Stimulated activated CD4-positive, alpha-beta T cell treated with anti-CD3 and anti-CD28 coated beads, Interleukin-2, amount 100 ng/mL, for 4 hours (primary cell): ENCODE measurements around the gene CIB1.

Experiments
- DNase-seq: peaks from one replicate; pipeline ENCODE4 v3.0.0-alpha.2; 2020; ENCODE audit warnings: low read depth

CIB1 gene

DNA sequence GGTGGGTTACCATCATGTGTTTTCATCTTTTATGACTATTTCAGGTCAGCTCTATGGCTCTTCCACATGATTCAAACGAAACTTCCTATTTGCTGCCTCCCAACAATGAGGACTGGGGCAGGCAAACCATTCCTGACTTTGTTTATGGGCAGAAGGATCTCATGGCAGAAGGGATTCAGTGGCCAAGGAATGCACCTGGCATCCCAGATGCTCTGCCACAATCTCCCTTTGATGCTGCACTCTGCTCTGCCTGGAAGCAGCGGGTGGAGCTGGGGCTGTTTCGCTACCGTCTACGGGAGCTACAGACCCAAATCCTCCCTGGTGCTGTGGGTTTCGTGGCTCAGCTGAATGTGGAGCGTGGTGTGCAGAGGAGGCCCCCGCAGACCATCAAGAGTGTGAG is 7.1 kb upstream of the CIB1 start:
- no peak for DNase-seq

DNA sequence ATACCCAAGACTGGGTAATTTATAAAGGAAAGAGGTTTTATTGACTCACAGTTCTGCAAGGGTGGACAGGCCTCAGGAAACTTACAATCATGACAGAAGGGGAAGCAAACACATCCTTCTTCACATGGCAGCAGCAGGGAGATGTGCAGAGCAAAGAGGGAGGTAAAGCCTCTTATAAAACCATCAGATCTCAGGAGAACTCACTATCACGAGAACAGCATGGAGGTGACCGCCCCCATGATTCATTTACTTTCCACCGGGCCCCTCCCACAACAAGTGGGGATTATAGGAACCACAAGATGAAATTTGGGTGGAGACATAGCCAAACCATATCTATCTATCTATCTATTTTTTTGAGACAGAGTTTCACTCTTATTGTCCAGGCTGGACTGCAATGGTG is 5.6 kb upstream of the CIB1 start:
- no peak for DNase-seq

DNA sequence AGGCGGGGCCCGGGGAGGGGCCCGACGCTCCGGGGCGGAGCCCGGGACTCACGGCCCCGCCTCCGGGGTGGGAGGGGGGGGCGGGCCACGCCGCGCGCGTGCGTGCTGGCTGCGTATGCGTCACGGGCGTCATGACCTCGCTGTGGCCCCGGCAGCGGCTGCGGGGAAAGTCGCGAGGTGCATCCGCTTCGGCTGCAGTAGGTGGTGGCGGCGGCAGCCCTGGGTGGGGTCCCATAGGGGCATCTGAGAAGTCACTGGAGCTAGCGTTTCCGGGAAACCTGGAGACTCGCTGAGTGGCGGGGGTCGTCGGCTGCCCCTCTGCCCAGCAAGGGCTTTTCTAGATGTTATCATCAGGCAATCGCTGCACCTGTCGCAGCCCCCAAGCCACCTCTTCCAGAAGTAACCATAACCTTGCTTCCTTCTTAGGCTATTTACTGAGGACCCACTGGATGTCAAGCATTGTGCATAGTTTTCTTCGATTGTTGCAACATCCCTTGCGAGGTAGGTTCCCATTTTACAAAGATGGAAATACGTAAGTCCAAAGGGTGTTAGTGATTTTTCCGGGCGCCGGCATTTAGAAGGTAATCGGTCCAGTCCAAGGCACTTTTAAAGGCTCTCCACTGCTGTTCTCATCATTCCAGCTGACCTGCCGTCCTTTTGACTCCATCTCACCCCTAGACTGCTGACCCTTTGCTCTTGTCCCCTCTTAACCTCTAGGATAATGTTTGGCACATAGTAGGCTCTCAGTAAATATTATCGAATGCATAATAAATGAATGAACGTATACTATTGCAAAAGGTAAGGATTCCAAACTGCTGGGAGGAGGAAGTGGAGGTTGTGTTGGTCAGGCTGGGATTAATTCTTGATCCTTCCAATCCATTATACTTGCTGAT is 601 bp upstream of the CIB1 start, which contains the start of gene GDPGP1:
TSS of gene GDPGP1 (plus strand) at position 114 of the 893 bp plus-strand sequence. CDS start 6,700 bp downstream, outside the sequence.
- no peak for DNase-seq

DNA sequence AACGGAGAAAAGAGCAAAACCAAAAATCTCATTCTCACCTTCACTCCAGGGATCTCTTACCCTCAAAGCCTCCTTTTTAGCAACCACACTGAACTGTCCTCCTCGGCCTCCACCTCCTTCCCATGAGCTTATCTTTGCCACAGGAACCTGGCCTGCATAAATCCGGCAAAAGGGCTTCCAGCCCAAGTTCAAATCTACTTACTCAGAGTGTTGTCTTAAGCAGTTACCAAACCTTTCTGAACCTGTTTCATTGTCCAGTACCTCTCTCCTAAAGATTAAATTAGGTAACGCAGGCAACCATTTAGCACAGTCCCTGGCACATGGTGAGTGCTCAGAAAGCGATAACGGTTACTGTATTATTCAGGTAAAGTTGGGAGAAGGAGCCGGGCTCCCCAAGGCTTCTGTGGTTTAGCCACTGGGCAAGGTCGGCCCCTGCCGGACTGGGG is 777 bp downstream of the CIB1 start:
- no peak for DNase-seq

DNA sequence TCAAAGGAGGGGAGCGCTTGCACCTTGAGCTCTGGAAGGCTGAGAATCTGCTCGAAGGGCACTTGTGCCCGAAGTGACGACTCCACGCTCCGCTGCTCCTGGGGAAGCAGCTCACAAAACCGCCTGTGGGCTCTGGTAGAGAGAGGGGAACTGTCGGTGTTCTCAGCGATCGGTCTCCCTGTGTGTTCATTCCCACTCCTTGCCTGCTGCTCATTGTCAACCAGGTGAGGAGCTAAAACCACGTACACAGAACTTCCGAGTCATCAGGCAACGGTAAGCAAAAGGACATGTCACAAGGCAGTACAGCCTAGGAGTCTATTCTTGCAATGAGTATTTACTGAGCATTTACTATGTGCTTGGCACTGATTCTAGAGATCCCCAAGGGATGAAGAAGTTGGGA is 1.5 kb downstream of the CIB1 start:
- DNase-seq: peak; percentile 13

DNA sequence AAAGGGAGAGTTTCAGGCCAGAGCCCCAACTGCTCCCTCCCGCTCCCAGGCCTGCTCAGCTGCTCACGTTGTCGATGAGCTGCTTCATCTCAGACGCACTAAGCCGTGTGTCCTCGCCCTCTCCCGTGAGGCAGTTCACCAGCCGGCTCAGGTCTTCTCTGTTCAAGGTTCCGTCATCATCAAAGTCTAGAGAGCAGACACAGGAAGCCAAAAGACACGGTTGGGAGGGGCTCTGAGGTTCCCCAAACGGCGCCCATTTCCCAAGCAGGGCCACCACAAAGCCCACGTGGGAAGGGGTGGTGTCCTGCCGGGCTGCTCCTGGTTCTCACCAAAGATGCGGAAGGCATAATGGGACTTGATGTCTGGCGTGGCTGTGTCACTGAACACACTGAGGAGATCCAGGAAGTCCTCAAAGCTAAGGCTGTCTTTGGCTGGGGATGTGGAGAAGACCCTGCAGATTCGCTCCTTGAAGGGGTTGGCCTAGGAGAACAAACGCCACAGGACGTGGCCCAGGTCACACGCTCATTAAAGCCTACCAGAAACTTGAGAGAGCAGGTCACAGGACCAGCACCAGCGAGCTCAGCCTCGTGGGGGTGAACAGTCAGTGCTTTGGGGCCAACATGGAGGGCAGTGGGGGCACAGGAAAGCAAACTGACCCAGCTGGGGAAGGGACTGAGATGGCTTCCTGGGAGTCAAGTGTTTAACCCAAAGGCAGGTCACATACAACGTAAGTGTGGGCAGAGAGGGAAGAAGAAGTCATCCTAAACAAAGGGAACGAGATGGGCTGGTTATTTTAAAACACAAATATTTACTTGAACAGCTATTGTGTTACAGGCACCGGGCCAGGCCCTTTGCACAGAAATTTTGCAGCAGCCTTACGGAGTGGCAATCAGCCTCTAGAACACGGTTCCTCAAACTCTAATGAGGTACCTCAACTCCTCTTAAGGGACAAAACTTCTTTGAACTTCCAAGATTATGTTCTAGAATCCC is 2.4 kb downstream of the CIB1 start:
- peak; percentile 63 for DNase-seq

DNA sequence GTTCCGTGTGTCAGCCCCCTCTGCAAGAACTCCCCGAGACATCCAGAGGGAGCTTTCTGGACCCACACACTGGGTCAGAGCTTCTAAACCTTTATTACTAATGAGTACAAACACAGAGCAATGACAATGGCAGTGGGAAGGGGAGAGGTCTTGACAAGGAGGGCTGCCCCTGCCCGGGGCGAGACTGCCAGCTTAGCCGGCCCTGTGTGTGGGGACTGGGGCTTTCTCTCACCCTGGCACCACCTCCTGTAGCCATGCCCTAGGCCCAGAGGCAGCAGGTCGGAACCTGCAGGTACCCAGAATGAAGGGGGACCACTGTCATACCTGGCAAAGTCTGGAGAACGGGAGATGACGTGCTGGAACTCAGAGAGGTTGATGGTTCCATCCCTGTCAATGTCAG is 3.1 kb downstream of the CIB1 start:
- no peak for DNase-seq

DNA sequence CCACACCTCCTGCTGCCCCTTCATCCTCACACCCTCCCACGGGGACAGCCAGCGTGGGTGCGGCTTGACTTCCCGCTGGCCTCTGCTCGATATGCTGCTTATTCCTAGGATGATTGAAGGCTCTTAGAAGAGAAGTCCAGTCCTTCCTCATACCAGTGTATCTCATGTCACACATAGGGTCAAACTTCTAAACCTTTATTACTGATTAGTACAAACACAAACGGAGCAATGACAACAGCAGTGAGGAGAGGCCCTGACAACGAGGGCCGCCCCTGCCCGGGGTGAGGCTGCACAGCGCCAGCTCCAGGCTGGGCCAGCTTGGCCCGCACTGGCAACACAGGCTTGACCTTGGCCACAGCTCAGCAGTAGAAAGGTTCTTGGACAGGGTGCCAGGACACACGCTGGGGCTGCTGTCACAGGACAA is 3.7 kb downstream of the CIB1 start:
- no peak for DNase-seq

DNA sequence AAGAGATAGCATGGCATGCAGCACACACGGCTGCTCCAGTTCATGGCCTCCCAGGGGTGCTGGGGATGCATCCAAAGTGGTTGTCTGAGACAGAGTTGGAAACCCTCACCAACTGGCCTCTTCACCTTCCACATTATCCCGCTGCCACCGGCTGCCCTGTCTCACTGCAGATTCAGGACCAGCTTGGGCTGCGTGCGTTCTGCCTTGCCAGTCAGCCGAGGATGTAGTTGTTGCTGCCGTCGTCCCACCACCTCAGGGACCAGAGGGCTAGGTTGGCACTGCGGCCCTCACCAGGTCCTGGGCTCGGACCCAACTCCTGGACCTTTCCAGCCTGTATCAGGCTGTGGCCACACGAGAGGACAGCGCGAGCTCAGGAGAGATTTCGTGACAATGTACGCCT is 4.8 kb downstream of the CIB1 start:
- no peak for DNase-seq

DNA sequence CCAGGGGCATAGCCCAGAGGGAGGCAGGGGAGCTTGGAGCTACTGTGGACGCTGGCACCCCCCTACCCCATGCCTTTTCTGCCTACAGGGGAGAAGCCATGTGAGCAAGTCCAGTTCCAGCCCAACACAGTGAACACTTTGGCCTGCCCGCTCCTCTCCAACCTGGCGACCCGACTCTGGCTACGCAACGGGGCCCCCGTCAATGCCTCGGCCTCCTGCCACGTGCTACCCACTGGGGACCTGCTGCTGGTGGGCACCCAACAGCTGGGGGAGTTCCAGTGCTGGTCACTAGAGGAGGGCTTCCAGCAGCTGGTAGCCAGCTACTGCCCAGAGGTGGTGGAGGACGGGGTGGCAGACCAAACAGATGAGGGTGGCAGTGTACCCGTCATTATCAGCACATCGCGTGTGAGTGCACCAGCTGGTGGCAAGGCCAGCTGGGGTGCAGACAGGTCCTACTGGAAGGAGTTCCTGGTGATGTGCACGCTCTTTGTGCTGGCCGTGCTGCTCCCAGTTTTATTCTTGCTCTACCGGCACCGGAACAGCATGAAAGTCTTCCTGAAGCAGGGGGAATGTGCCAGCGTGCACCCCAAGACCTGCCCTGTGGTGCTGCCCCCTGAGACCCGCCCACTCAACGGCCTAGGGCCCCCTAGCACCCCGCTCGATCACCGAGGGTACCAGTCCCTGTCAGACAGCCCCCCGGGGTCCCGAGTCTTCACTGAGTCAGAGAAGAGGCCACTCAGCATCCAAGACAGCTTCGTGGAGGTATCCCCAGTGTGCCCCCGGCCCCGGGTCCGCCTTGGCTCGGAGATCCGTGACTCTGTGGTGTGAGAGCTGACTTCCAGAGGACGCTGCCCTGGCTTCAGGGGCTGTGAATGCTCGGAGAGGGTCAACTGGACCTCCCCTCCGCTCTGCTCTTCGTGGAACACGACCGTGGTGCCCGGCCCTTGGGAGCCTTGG is 5.6 kb downstream of the CIB1 start:
- DNase-seq: no peak

DNA sequence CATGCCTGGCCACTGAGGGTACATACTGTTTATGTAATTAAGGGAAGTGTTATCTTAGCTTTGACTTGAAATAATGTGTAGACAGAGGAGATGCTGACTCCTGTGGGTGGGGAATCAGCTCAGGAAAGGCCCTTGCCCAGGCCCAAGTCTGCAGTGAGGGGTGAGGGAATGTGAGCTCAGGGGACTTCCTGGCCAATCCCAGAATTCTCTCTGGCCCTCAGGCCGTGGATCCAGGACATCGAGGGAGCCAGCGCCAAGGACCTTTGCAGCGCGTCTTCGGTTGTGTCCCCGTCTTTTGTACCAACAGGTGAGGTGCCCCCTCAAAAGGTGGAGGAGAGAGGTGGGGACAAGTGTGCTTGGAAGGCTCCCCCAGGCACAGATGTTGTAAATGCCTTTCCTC is 6.4 kb downstream of the CIB1 start:
- no peak for DNase-seq

DNA sequence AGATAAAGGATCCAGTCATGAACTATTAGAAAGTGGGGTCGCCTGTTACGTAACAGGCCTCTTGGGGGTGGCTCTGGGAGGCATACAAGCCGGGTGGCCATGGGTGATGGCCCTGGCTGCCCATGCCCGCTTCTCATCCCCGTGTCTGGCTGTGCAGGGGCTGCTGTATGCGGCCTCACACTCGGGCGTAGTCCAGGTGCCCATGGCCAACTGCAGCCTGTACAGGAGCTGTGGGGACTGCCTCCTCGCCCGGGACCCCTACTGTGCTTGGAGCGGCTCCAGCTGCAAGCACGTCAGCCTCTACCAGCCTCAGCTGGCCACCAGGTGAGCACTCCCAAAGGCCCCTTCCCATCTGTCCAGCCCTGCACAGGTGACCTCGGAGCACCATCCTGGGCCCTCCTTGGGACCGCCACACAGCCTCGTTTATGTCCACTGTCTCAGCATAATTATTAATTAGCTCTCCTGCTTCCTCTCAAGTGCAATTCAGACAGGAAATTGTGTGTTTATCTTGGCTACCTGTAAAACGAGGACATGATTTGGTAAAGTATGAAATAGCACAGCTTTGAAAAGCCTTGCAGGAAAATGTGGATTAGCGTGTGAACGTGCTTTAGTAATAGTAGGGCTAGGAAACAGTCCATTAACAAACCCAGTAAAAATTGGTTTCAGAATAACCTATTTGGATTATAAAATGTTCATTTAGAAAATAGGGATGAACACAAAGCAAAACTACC is 8.1 kb downstream of the CIB1 start:
- no peak for DNase-seq

DNA sequence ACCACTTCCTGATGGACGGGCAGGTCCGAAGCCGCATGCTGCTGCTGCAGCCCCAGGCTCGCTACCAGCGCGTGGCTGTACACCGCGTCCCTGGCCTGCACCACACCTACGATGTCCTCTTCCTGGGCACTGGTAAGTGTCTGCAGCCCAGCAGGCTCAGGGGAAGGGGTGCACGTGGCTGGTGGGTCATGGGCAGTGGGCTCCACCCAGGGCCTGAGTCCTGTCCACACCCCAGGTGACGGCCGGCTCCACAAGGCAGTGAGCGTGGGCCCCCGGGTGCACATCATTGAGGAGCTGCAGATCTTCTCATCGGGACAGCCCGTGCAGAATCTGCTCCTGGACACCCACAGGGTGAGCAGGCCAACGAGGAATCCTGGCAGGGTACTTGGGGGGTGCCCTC is 8.7 kb downstream of the CIB1 start:
- DNase-seq: no peak

DNA sequence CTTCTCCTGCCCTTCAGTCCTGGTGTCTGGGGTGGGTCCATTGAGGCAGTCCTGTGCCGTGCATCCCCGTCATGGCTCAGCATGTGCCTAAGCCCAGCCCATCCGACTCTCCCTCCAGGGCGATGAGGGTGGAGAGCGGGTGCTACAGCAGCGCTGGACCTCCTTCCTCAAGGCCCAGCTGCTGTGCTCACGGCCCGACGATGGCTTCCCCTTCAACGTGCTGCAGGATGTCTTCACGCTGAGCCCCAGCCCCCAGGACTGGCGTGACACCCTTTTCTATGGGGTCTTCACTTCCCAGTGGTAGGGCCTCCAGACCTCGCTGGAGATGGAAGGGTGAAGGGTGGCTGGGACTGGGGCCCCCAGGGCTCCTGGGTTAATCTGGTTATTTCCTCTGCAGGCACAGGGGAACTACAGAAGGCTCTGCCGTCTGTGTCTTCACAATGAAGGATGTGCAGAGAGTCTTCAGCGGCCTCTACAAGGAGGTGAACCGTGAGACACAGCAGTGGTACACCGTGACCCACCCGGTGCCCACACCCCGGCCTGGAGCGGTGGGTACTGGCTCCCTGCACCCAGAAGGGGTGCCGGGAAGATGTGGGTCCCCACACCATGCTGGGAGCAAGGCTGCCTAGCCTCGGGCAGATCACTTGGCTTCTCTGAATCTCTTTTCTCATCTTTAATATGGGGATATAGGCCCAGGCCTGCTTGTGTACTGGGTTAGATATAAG is 10.1 kb downstream of the CIB1 start:
- DNase-seq: no peak

DNA sequence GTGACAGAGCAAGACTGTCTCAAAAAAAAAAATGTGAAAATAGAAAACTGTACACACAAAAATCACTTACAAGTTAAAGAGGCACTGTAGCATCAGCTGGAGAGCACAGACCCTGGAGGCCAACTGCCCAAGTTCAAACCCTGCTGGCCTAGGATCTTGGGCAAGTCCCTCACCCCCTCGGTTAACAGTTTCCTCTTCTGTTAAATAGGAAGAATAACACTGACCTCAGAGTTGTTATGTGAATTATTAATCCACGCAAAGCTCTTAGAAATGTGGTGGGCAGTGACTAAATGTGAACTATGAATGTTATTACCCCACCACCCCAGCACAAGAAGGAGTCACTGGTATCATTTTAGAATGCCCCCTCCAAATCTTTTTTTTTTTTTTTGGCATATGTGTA is 11.2 kb downstream of the CIB1 start:
- no peak for DNase-seq

DNA sequence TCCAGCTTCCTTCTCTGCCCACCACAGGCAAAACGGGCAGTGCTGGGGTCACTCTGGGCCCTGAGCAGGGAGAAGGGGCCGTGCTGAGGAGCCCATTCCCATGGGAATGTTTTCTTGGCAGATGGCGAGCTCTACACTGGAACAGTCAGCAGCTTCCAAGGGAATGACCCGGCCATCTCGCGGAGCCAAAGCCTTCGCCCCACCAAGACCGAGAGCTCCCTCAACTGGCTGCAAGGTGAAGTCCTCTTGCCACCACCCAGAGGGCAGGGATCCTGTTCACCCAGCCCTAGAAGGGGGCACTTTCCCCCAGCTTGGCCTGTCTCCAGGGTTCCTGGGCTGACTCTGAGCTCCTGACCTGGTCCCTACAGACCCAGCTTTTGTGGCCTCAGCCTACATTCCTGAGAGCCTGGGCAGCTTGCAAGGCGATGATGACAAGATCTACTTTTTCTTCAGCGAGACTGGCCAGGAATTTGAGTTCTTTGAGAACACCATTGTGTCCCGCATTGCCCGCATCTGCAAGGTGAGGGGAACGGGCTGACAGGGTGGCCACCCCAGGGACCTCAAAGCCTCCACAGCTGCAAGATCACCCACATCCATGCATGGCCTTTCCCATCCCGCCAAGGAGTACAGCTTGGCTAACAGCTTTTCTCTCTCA is 12.4 kb downstream of the CIB1 start:
- DNase-seq: no peak

DNA sequence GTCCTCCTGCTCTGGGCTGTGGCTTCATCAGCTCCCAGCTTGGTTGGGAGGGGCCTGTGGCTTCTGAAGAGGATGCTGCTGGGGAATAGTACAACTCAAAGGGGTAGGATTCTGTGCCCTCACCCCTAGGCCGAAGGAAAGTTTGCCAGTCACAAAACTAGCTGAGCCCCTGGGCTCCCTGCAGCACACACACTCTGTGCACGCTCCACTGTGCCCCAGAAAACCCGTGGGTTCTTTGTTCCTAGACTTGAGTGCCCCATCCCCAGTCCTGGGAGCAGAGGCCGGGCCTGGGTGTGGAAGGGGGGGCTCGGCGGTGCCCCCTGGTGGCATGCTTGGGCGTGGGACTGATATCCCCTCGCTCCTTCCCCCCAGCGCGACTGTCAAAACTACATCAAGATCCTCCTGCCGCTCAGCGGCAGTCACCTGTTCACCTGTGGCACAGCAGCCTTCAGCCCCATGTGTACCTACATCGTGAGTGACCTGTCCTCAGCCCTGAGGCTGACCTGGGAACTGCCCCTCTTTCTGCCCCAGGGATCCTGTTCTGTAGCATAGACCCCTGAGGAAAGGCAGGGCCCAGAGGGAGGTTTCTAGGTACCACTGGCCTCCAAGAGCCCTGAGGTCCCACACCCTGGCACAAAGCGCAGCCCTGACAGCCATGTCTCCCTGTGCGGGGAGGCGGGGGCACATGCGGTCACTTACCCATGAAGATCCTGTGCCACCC is 14.2 kb downstream of the CIB1 start:
- DNase-seq: peak; percentile 33

DNA sequence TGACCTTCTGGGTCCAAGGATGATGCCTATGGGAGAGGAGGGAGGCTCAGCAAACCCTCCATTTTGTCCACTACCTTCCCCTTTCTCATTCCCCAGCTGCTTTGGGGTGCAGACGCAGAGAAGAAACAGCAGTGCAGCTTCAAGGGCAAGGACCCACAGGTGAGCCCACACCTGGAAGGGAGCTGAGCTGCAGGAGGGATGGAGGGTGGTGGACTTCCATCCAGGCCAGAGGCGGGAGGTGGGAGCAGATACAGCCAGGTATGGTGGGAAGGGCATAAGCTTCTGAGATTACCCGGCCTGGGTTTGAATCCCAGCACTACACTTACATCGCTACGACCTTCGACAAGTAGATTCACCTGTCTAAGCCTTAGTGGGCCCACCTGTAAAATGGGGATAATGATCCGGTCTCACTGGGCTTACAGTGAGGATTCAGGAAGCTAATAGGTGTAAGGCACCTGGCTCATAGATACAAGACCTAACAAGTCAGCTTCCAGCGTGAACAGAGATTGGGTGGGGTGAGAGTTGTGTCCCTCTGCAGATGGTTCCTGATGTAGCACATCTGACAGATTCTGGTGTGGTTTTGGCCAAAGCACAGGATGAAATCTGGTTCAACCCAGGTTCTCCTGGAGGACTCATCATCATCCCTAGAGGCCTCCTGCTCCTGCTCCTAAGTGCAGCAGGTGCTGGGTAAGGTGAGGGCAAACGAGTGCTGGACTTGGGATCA is 15.9 kb downstream of the CIB1 start:
- DNase-seq: no peak
